GM23248 (cell line): ENCODE measurements around the gene DNASE1L1. TPM values are rescaled to one million over a fixed set of nuclear protein-coding genes. Genes with fewer than 3 reads are reported as not detected.

Source experiments
- DNase-seq: peaks from one replicate; pipeline ENCODE4 v3.0.0-alpha.2; 2015
- H2AFZ ChIP-seq: fragments of 200-600 bp; sonication (generic); 2 replicates; pipeline ENCODE4 v1.6.1; 2016; ENCODE audit warnings: antibody characterized with exemption
- H3F3A ChIP-seq: fragments of 200-600 bp; sonication (generic); 2 replicates; pipeline ENCODE4 v1.6.1; 2016; ENCODE audit warnings: mild to moderate bottlenecking, antibody characterized with exemption, mixed run types; ENCODE audit not compliant: insufficient read depth
- H3K27ac ChIP-seq: fragments of 200-600 bp; sonication (generic); 2 replicates; pipeline ENCODE4 v1.5.1; 2016; ENCODE audit warnings: mild to moderate bottlenecking
- H3K27me3 ChIP-seq: fragments of 200-600 bp; sonication (generic); replicated peaks from 2 replicates; pipeline ENCODE4 v1.6.1; 2016; ENCODE audit warnings: mild to moderate bottlenecking; ENCODE audit not compliant: insufficient read depth
- H3K36me3 ChIP-seq: fragments of 200-600 bp; sonication (generic); 2 replicates; pipeline ENCODE4 v1.6.1; 2016; ENCODE audit warnings: low read depth, mild to moderate bottlenecking
- H3K4me1 ChIP-seq: fragments of 200-600 bp; sonication (generic); 2 replicates; pipeline ENCODE4 v1.6.1; 2016; ENCODE audit warnings: mild to moderate bottlenecking; ENCODE audit not compliant: insufficient read depth
- H3K4me2 ChIP-seq: fragments of 200-600 bp; sonication (generic); one replicate; pipeline ENCODE4 v1.6.1; 2016; ENCODE audit warnings: mild to moderate bottlenecking; ENCODE audit not compliant: unreplicated experiment
- H3K4me3 ChIP-seq: fragments of 200-600 bp; sonication (generic); 2 replicates; pipeline ENCODE4 v1.5.1; 2016; ENCODE audit warnings: mild to moderate bottlenecking
- H3K79me2 ChIP-seq: fragments of 200-600 bp; sonication (generic); 2 replicates; pipeline ENCODE4 v1.6.1; 2016; ENCODE audit warnings: mild to moderate bottlenecking; ENCODE audit not compliant: insufficient read depth
- H3K9ac ChIP-seq: fragments of 200-600 bp; sonication (generic); 2 replicates; pipeline ENCODE4 v1.6.1; 2016; ENCODE audit warnings: mild to moderate bottlenecking
- H3K9me2 ChIP-seq: fragments of 200-600 bp; sonication (generic); 2 replicates; pipeline ENCODE4 v1.6.1; 2016; ENCODE audit warnings: mixed run types, mild to moderate bottlenecking, moderate library complexity; ENCODE audit not compliant: insufficient read depth
- H3K9me3 ChIP-seq: fragments of 200-600 bp; sonication (generic); one replicate; pipeline ENCODE4 v1.6.1; 2017; ENCODE audit warnings: low read depth
- H4K20me1 ChIP-seq: fragments of 200-600 bp; sonication (generic); 2 replicates; pipeline ENCODE4 v1.6.0; 2016; ENCODE audit not compliant: insufficient read depth
- EZH2 ChIP-seq: fragments of 200-600 bp; sonication (generic); IDR thresholded peaks from 2 replicates; pipeline ENCODE4 v1.6.1; 2018; ENCODE audit warnings: antibody characterized with exemption, mild to moderate bottlenecking; ENCODE audit not compliant: insufficient read depth, poor library complexity, severe bottlenecking
- EZH2phosphoT487 ChIP-seq: fragments of 200-600 bp; sonication (generic); IDR thresholded peaks from 2 replicates; pipeline ENCODE4 v1.6.1; 2018; ENCODE audit warnings: antibody characterized with exemption, moderate library complexity, mild to moderate bottlenecking, low read depth; ENCODE audit not compliant: insufficient read depth
- WGBS, 2 experiments: methylation state at CpG; one replicate each; pipeline ENCODE4 v1.1.6; 2015 to 2017; ENCODE audit warnings: low lambda C conversion rate in 2 of 2, low coverage in 1 of 2; ENCODE audit errors: missing lambda C conversion rate in 2 of 2; 5-methylcytosine and 5-hydroxymethylcytosine counted together
- in situ Hi-C: fragments of 300-500 bp; cut with MboI; formaldehyde crosslinking; loops from 2 replicates; pipeline ENCODE4 v1.15.0; 2020
- polyA plus RNA-seq: library from polyadenylated mRNA; unstranded; fragments of >200 nt; fragmentation: Nextera tagmentation; extraction: Ambion mirVana; gene quantifications from 2 replicates; pipeline ENCODE4 v1.2.1, GENCODE V29; 2016
- total RNA-seq: library from RNA; depleted of rRNA; stranded (reverse); fragments of >200 nt; shearing (Covaris generic); gene quantifications from 2 replicates; pipeline ENCODE4 v1.2.3, GENCODE V29; 2014

DNASE1L1 gene
- total and polyA plus RNA-seq, 2 experiments from 2014 or later, result 16.6 to 60.7 TPM

DNA sequence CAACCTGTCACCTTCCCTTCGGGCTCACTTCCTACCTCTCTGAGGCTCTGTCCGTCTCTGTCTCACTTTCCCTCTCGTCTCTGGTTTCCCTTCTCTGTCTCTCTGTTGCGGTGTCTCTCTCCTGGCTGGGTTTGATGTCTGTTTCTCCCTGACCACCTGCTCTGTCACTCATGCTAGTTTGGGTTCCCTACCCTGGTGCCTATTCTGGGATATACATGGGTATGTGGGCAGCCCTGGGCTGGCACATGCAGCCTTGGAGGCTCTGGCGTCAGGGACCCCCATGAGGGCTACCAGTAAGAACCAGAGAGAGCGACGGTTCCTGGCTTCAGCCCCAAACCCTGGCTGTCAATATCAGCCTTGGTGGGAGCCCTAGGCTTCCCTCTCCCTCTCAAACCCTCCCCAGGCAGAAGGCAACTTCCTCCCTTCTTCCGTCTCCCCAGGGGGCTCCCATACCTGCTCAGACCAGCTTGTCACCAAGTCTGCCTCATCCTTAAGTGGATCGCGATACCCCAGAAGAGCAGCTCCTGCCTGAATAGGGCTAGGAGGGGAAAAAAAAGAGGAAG lies 314 bp downstream of the DNASE1L1 start:
- peak overlapping the region; percentile 70 for H2AFZ ChIP-seq
- H3K9me2 ChIP-seq, result no peaks in the 10 kb centered on the region
- H3K4me3 ChIP-seq, result peak overlapping the region; percentile 84
- no peaks in the 10 kb centered on the region for H3F3A ChIP-seq
- DNase-seq, result no peak
- 19 to 28% methylated on average over 8 to 10 of the region's 10 CpGs for WGBS, 2 experiments
- peak overlapping the region; percentile 84 for H3K4me2 ChIP-seq
- H3K79me2 ChIP-seq, result peaks cover 31% of the 10 kb centered on the region
- TF ChIP-seq EZH2phosphoT487 (no peak), EZH2 (no peak)
- H3K9me3 ChIP-seq, result no peaks in the 10 kb centered on the region
- peak overlapping the region; percentile 93 for H3K9ac ChIP-seq
- H3K27me3 ChIP-seq, result no peaks in the 10 kb centered on the region
- no peaks in the 10 kb centered on the region for H3K36me3 ChIP-seq
- H4K20me1 ChIP-seq, result no peaks in the 10 kb centered on the region
- H3K27ac ChIP-seq, result peak overlapping the region; percentile 82
- H3K4me1 ChIP-seq, result peaks cover 6% of the 10 kb centered on the region; the same call in 1 of the 2 replicates
- in situ Hi-C loops, result no loop called here

DNA sequence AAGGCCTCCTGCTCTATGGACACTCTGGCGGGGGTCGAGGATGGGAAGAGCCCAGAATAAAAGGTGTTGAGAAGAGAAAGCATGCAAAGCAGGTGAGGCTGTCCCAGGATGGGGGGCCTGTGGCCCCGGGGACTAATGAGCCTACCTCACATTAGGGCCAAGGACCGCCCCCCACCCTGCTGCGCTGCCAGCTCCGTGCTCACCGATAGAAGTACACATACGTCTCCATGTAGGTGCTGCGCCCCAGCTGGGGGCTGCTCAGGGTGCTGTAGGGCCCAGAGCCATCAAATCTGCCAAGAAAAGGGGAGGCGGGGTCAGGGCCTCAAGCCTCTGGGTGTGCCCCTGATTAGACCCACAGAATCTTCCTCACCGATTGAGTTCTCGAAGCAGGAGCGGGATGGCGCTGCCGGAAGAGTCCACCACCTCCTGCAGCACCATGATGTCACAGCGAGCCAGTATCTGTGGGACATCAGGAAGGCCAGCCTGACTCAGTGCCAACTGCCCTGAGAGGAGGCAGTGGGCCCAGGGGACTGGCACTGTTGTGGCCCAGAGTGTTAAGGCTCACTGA lies 4.3 kb downstream of the DNASE1L1 start:
- Histone ChIP-seq H4K20me1 (no peaks in the 10 kb centered on the region), H3K9me3 (no peaks in the 10 kb centered on the region), H2AFZ (no peak overlapping the region), H3K4me1 (no peaks in the 10 kb centered on the region; the same call in 1 of the 2 replicates), H3F3A (peaks cover 26% of the 10 kb centered on the region), H3K27me3 (no peaks in the 10 kb centered on the region), H3K4me3 (no peak overlapping the region), H3K36me3 (peaks cover 16% of the 10 kb centered on the region; the same call in 1 of the 2 replicates), H3K9ac (no peak overlapping the region), H3K27ac (no peak overlapping the region), H3K9me2 (no peaks in the 10 kb centered on the region), H3K4me2 (no peak overlapping the region), H3K79me2 (peaks cover 31% of the 10 kb centered on the region)
- TF ChIP-seq EZH2phosphoT487 (no peak), EZH2 (no peak)
- WGBS, 2 experiments, result 85 to 91% methylated on average over 10 to 15 of the region's 16 CpGs
- in situ Hi-C loops, result no loop called here
- DNase-seq, result no peak

DNA sequence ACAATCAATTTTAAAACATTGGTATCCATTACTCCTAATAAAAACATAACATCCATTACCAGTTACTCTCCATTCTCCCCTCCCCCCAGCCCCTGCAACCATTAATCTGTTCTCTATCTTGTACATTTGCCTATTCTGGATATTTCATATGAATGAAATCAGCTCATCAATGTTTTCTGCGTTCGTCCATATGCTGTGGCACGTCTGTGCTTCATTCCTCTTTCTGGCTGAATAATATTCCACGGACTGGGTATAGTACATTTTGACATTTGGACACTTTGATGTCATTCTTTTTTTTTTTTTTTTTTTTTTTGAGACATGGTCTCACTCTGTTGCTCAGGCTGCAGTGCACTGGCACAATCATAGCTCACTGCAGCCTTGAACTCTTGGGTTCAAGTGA lies 5.2 kb downstream of the DNASE1L1 start:
- TF ChIP-seq EZH2 (no peak), EZH2phosphoT487 (no peak)
- Histone ChIP-seq H3K27ac (no peak overlapping the region), H2AFZ (no peak overlapping the region), H4K20me1 (no peaks in the 10 kb centered on the region), H3K9me3 (no peaks in the 10 kb centered on the region), H3K4me2 (no peak overlapping the region), H3F3A (peaks cover 34% of the 10 kb centered on the region), H3K9ac (no peak overlapping the region), H3K79me2 (peaks cover 33% of the 10 kb centered on the region), H3K4me1 (no peaks in the 10 kb centered on the region; the same call in 1 of the 2 replicates), H3K36me3 (peaks cover 24% of the 10 kb centered on the region), H3K9me2 (no peaks in the 10 kb centered on the region), H3K27me3 (no peaks in the 10 kb centered on the region), H3K4me3 (no peak overlapping the region)
- in situ Hi-C loops, result no loop called here
- no peak for DNase-seq
- 96 to 98% methylated on average over 4 of the region's 4 CpGs for WGBS, 2 experiments

DNA sequence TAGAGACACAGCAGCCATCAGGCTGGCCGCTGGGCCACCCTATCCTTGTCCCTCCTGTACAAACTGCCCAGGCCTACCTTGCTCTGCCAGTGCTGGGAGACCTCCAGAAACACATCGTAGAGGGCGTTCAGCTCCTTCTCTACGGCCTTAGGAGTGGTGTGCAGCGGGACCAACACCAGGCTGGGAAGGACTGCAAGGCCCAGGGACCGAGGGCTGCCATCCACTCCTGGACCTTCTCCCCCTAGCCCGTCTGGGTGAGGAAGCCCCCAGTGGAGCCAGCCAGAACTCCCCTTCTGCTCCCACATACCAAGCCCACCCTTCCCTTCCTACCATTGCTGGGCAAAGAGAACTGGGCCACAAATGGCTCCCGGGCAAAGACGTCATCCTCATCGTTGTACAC lies 5.9 kb downstream of the DNASE1L1 start:
- Histone ChIP-seq H3K4me2 (no peak overlapping the region), H2AFZ (no peak overlapping the region), H3K9ac (no peak overlapping the region), H3K27ac (no peak overlapping the region), H3K27me3 (no peaks in the 10 kb centered on the region), H3K4me3 (no peak overlapping the region), H3K9me2 (no peaks in the 10 kb centered on the region), H3K4me1 (no peaks in the 10 kb centered on the region; the same call in 1 of the 2 replicates), H3K9me3 (no peaks in the 10 kb centered on the region), H3F3A (peaks cover 40% of the 10 kb centered on the region), H3K36me3 (peaks cover 24% of the 10 kb centered on the region), H3K79me2 (peaks cover 33% of the 10 kb centered on the region), H4K20me1 (no peaks in the 10 kb centered on the region)
- TF ChIP-seq EZH2phosphoT487 (no peak), EZH2 (no peak)
- in situ Hi-C loops, result no loop called here
- DNase-seq, result no peak
- 85 to 86% methylated on average over 6 to 7 of the region's 10 CpGs for WGBS, 2 experiments
